Measurements from ENCODE around the gene MAP4K2.

Gene MAP4K2

GRCh38 chr11:64744544-64745188 lies 58.3 kb downstream of the MAP4K2 start:
- TF ChIP-seq ZFP30 (CRISPR knock-in tag; IDR thresholded peaks at IDR 0.05): no peak
- no peak for TF ChIP-seq TCF4 (CRISPR knock-in tag; IDR thresholded peaks at IDR 0.05; ENCODE audit: borderline replicate concordance)
- TF ChIP-seq POU6F1 (CRISPR knock-in tag; IDR thresholded peaks at IDR 0.05; ENCODE audit: borderline replicate concordance, low read depth): no peak
- no peak for TF ChIP-seq ZC3H10 (CRISPR knock-in tag; IDR thresholded peaks at IDR 0.05)
- TF ChIP-seq ZFP3 (CRISPR knock-in tag; IDR thresholded peaks at IDR 0.05): no peak
- TF ChIP-seq RARB (CRISPR knock-in tag; IDR thresholded peaks at IDR 0.05): no peak
- TF ChIP-seq OSR1 (CRISPR knock-in tag; IDR thresholded peaks at IDR 0.05): no peak
- TF ChIP-seq ZNF8 (CRISPR knock-in tag; IDR thresholded peaks at IDR 0.05): no peak
- no peak for TF ChIP-seq ISL1 (CRISPR knock-in tag; IDR thresholded peaks at IDR 0.05)
- TF ChIP-seq ZNF565 (CRISPR knock-in tag; conservative IDR thresholded peaks at IDR 0.05; ENCODE audit: low read depth): no peak
- no peak for TF ChIP-seq TOX (CRISPR knock-in tag; IDR thresholded peaks at IDR 0.05; ENCODE audit: borderline replicate concordance)
- no peak for TF ChIP-seq TSHZ2 (CRISPR knock-in tag; IDR thresholded peaks at IDR 0.05)
- no peak for ATAC-seq

GRCh38 chr11:64743591-64744543 lies 59.1 kb downstream of the MAP4K2 start, which contains the start of gene RASGRP2:
RASGRP2 (minus strand) TSS chr11:64744142; CDS start chr11:64742866, 1,276 bp downstream.
- TF ChIP-seq ISL1 (CRISPR knock-in tag; IDR thresholded peaks at IDR 0.05) (no peak), GLIS3 (CRISPR knock-in tag; IDR thresholded peaks at IDR 0.05) (no peak), TCF4 (CRISPR knock-in tag; IDR thresholded peaks at IDR 0.05; ENCODE audit: borderline replicate concordance) (no peak), PPARA (CRISPR knock-in tag; IDR thresholded peaks at IDR 0.05; ENCODE audit: borderline replicate concordance) (no peak), POU6F1 (CRISPR knock-in tag; IDR thresholded peaks at IDR 0.05; ENCODE audit: borderline replicate concordance, low read depth) (no peak), ESRRG (CRISPR knock-in tag; IDR thresholded peaks at IDR 0.05) (no peak), ZNF8 (CRISPR knock-in tag; IDR thresholded peaks at IDR 0.05) (no peak), ZC3H10 (CRISPR knock-in tag; IDR thresholded peaks at IDR 0.05) (no peak), RARB (CRISPR knock-in tag; IDR thresholded peaks at IDR 0.05) (no peak), SNAI2 (CRISPR knock-in tag; IDR thresholded peaks at IDR 0.05) (no peak), OSR1 (CRISPR knock-in tag; IDR thresholded peaks at IDR 0.05) (no peak), PATZ1 (CRISPR knock-in tag; IDR thresholded peaks at IDR 0.05; ENCODE audit: borderline replicate concordance) (no peak), TOX (CRISPR knock-in tag; IDR thresholded peaks at IDR 0.05; ENCODE audit: borderline replicate concordance) (no peak), ZFP3 (CRISPR knock-in tag; IDR thresholded peaks at IDR 0.05) (no peak), ZNF70 (CRISPR knock-in tag; IDR thresholded peaks at IDR 0.05) (no peak), ZFP30 (CRISPR knock-in tag; IDR thresholded peaks at IDR 0.05) (no peak), CSRNP3 (CRISPR knock-in tag; IDR thresholded peaks at IDR 0.05) (no peak), CREB5 (CRISPR knock-in tag; IDR thresholded peaks at IDR 0.05; ENCODE audit: low read depth) (no peak)
- ATAC-seq: peak; percentile 52
